GM18498 (cell line): ENCODE results near the gene HDAC11.

Experiments used
- ATAC-seq: cut with Tn5 transposase; IDR thresholded peaks from one replicate; pipeline ENCODE4 v1.9.1; 2021; ENCODE audit warnings: mild to moderate bottlenecking, moderate library complexity; ENCODE audit not compliant: unreplicated experiment

HDAC11 gene

GRCh38 chr3:13539671-13540070, 59.6 kb downstream of the HDAC11 start:
- ATAC-seq, result no peak

GRCh38 chr3:13540297-13540995, 60.3 kb downstream of the HDAC11 start:
- no peak for ATAC-seq

- no peak for ATAC-seq
Measured at GRCh38 chr3:13541691-13542090, 61.6 kb downstream of the HDAC11 start.

GRCh38 chr3:13542142-13542541, 62.0 kb downstream of the HDAC11 start:
- no peak for ATAC-seq

GRCh38 chr3:13543253-13543652, 63.1 kb downstream of the HDAC11 start:
- ATAC-seq, result no peak

- ATAC-seq, result no peak
Measured at GRCh38 chr3:13544293-13544831, 64.3 kb downstream of the HDAC11 start.

- no peak for ATAC-seq
Measured at GRCh38 chr3:13544951-13545651, 65.0 kb downstream of the HDAC11 start.

- ATAC-seq, result no peak
Measured at GRCh38 chr3:13545952-13546454, 65.9 kb downstream of the HDAC11 start.

GRCh38 chr3:13546667-13547171, 66.6 kb downstream of the HDAC11 start:
- ATAC-seq, result no peak

GRCh38 chr3:13547591-13548371, 67.7 kb downstream of the HDAC11 start:
- no peak for ATAC-seq

GRCh38 chr3:13548696-13549622, 68.9 kb downstream of the HDAC11 start, which contains the start of gene FBLN2:
Gene FBLN2, plus strand, starts transcription at chr3:13549125. Its CDS starts 21,231 bp downstream, at chr3:13570356.
- ATAC-seq, result no peak

GRCh38 chr3:13549623-13550422, 69.7 kb downstream of the HDAC11 start:
- ATAC-seq, result no peak

- no peak for ATAC-seq
Measured at GRCh38 chr3:13550423-13550690, 70.3 kb downstream of the HDAC11 start.

GRCh38 chr3:13550791-13551360, 70.8 kb downstream of the HDAC11 start:
- ATAC-seq, result no peak

GRCh38 chr3:13552857-13553652, 72.9 kb downstream of the HDAC11 start:
- no peak for ATAC-seq

GRCh38 chr3:13553686-13554085, 73.6 kb downstream of the HDAC11 start:
- no peak for ATAC-seq

- no peak for ATAC-seq
Measured at GRCh38 chr3:13555753-13556152, 75.6 kb downstream of the HDAC11 start.
